ENCODE results near the gene TECTB.

TECTB gene

DNA sequence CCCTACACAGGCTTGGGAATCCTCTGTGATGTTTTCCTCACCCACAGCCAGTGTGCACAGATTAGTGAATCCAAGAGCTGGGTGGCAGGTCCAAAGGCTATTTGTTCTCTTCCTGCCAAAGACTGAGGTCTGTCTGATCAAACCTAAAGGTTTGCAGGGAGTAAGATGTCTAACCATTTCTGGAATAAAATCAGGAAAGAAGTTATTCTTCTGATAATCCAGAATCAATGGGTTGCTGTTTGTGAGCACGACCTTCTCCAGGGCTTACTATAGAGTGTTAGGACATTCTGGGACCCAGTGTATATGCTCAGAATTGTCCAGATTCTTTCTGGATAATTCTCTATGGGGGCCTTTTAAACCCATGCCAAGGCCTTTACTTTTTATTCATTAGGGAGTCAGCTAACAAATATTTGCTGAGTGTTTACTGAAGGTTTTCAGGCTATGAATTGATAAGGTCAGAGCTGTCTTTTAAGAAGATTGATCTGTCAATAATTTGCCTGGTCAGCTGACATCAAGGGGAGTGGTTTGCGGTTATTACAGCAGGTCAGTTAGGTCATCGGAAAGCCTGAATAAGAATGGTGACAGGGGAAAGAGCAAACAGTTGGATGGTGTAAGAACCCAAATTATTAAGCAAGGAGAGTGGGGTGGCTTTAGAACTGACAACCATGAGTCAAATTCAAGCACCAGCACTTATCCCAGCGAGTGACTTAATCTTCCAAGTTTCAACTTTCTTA, 7.5 kb upstream of the TECTB start:
- DNase-seq: no peak

DNA sequence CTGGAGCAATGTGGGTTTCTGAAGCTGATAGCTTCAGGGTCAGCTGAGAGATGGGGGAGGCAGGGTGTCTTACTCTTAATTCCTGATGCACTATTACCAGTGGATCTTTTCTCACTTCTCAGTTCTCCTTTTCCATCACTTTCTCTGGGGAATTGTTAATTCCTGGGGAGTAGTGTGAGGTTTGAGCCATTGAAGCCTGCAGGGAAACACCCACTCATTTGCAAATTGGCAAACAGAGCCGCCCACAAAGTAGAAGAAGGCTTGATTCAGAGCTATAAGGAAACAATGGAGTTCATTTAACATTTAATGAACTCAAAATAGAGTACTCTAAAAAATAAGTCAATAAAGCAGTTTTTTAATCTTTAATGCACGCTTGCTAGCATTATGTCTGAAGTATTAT, 4.3 kb upstream of the TECTB start:
- DNase-seq: no peak

DNA sequence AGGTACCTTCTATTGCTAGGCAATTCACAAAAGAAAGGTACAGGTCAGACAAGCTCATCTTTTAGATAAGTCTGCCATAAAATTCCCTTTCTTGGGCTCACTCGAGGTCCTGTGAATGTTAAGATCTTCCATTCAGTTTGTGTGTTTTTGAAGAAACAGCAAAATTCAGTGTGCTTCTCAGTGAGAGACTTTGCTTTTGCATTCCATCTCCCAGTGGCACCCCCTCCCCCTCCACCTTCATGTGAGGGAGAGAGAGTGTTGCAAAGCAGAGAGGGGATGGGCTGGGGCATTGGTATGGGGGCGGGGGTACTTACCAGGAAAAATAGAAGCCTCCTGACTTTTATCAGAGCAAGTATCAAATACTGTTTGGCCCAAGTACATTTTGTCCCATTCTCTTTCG, 3.8 kb upstream of the TECTB start:
- peak; percentile 35 for DNase-seq

DNA sequence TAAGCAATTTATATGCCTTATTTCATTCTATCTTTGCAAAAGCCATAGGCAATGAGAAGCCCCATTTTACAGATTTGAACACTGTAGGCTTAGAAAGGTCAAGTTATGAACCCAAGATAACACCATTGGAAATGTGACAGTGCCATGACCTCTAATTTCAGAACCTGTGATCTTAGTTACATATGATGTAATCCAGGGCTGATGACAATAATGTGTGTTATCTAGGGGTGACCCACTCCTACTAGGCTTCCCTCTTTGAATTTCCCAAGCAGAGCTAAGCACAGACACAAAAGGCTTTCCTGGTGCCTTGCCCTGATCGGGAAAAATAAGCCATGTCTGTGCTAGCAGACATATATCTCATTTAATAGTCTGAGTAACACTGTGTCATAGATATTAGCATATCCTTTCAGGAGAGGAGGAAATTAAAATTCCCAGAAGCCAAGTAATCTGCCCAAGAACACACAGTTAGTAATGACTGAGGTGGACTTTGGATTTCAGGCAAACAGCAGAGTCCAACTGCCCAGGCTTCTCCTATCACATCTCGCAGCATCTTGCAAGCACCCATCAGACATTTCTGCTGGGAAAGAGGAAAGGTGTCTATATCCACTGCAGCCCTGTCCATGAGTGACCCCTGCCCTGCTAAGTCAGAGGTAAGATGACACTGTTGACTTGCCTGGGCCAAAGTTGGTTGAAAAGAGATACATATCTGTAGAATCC, 2.8 kb upstream of the TECTB start:
- DNase-seq: peak; percentile 43

DNA sequence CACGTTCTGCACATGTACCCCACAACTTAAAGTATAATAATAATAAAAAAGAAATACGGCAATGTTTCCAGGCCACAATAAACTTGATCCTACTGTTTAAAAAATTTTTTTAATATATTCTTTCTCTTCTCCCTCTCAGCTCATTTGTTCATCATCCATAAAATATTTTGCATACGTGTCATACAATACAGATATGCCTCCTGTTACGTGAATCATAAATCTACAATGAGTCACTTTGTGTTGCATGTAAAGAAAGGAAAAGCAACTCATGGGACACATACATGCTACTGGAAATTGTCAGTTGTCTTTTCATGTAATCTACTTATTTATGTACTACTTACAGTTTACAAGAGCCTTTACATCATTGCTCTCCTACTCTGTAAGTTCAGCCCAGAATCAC, 1.1 kb upstream of the TECTB start:
- DNase-seq: peak; percentile 82

DNA sequence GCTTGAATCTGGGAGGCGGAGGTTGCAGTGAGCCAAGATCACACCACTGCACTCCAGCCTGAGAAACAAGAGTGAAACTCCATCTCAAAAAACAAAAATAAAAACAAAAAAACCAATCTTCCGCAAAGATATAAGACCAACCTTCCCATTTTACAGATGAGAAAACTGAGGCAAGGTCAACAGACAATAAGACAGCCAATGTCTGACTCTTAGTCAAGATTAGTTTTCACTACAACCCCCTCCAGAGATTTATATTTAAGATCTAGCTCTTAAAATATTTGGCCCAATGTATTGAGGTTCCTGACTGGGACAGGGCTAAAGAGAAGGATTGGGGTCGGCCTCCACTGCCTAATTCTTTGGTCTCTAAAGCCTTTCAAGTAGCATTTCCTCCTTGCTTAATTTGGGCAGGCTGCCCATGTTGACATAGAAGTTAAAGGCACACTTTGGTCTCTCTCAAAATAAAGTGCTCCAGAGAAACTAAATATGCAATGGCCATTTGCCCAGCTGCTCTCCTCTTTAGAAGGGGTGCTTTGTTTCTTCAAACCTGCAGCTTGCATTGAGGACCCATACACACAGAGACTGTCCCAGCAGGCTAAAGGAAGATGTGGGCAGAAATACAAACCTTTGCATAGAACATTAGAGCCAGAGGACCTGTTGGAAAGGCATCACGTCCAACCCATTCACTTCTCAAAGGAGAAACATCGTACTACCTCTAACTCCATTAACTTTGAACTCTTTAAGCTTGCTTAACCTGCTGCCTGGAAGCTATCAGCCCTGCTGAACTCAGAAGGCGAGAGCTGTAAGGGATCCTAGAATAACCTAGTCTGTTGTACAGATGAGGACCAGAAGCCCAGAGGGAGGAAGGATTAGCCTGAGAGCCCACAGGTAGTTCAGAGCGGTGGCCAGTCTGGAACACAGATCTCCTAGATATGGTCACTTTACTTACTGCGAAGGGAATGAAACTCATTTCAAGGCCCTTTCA, 3.9 kb downstream of the TECTB start:
- no peak for DNase-seq

DNA sequence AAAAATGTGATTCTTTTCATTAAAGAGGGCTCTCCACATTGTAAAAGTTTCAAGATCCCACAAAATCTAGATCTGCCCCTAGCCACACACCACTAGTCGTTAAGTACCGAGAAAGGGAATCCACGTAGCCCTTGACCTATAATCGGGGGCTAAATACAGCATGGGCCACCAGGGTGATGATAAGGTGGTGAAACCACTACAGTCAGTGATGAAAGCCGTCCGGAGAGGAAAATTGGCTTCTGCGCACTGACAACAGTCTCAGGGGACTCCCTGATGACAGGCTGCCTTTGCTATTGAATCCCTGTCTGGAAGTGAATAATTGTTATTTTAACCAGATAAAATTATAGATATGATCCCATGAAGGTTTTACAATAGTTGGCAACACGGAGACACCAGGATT, 4.6 kb downstream of the TECTB start:
- no peak for DNase-seq

DNA sequence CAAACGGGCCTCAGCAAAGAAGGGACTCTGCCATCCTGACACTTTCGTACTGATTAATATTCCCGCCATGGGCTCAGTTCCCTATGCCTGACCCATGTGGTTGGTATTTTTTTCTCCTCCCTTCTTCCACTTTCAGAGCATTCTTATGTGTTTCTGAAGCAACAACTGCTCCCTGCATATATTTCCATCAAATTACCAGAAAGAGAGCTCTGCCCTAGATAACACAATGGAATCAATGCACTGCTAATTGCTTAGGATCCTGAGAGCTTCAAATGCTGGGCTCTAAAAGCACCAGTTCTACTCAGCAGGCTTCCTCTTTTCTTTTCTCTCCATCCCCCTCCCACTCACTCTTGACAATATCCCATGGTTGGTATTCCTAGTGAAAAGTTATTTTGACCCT, 5.3 kb downstream of the TECTB start:
- DNase-seq: no peak

DNA sequence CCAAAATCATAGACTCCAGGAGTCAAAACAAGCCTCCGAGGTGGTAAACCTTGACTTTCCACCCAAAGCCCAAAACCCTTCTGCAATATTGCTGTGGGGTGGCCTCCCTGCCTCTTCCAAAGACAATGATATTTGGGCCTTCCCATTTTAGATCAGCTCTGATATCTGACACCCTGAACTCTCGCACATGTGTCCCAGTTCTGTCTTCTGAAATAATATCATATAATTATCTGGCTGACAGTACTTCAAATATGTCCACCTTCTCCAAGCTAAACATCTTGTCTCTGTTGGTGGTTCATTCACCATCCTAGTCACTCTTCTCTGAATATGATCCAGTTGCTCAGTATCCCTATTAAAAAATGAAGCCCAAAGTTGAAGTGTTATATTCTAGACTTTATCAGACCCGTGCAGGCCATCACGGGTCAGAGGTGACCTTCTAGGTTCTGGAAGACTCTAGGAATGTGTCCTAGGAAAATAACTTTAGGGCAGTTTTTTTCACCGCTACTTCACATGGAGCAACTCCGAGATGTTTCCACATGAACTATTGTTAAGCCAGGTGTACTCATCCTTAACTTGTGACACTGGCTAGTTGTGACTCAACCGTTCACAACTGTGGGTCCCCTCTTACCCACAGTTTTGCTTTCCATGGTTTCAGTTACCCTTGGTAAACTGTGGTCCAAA, 6.3 kb downstream of the TECTB start:
- DNase-seq: no peak

DNA sequence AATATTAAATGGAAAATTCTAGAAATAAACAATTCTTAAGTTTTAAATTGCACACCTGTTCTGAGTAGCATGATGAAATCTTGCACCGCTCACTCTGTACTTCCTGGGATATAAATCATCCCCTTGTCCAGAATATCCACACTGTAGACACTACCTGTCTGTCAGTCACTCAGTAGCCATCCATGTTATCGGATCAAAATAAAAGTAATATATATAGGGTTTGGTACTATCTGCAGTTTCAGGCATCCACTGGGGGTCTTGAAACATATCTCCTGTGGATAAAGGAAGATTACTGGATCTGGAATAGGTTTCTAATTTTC, 6.8 kb downstream of the TECTB start:
- DNase-seq: no peak

DNA sequence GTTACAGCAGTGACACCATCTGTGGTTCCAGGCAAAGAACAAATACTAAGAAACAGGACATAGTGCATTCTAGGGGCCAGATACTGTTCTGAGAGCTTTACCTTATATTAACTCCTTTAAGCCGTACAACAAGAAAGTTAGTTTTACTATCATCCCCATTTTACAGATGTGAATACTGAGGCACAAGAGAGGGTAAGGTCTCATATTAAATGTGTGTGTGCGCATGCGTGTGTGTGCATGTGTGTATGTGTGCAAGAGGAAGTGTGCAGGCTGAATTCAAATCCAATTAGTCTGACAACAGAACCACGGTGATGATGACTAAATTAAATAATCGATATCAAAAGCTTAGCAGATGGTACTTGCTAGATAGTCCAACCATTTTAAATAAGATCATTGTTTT, 11.0 kb downstream of the TECTB start:
- no peak for DNase-seq

DNA sequence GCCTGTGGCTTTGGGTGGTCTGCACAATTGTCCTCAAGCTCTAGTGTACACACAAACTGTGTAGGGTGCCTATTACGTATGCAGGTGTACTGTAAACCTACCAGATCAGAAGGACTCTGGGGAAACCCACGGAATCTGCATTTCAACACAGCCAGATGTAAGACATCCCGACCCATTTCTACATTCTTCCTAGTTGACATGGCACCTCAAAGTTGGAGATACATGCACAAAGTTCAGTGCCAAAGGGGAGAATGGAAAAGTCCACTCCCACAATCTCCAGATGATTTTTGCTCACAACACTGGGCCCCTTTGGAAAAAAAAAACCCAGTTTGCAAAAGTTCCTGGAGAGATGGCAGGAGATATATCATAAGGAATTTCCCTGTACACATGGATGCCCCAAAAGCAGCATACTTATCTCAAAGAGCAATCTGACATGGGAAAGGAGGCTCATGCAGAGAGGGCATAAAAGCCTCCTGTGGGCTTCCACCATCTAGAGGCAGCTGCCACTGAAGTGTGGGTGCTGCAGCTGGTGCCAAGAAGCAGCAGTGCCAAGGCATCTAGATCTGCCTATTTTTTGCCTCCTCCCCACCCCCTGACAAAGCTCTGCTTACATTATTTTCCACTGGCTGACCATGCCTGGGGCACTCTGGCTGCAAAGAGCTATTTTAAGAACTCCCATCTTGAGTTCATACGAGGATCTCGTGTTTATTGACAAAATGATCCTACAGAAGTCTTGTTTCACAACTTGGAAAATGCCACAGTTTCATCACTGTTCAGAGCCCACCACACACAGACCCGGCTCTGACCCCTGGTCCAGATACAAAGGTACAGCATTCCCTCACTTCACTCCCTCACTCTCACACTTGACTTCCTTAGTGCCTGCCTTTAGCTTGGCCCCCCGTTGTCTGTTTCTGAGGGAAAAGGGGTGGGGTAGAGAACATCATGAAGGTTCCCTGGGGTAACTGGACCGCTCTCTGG, 12.9 kb downstream of the TECTB start:
- DNase-seq: peak; percentile 29

DNA sequence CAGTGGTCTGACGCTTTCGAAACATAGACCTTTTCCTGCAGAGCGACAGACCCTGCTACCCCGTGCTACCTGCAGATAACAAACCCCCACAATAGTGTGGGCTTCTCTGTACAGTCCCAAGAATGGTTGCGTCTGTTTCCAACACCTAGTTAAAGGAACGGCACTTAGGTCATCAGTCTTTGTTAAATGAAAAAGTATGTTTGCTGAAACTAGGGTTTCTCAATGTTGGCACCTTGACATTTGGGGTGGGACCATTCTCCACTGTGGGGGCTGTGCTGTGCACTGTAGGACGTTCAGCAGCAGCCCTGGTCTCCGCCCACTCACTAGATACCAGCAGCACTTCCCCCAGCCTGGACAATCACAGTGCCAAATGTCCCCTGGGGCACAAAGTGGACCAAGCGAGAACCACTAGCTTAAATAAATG, 13.7 kb downstream of the TECTB start:
- DNase-seq: no peak

DNA sequence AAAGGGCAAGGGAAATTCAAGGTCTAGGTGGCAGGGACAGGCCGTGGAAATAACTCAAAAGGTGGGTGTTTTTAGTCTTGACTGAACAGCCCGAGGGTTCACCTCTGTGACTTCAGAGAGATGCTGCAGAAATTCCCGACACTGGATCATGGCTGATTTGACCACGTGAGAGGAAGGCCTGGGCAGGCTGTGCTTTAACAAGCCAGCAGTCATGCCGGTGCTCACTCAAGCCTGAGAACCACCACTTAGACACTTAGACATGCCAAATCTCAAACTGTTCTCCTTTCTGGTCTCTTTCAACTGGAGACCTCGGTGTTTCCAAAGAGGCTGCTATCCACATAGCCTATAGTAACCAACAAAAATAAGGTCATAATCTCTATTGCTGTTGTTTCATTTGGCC, 15.4 kb downstream of the TECTB start:
- DNase-seq: no peak

DNA sequence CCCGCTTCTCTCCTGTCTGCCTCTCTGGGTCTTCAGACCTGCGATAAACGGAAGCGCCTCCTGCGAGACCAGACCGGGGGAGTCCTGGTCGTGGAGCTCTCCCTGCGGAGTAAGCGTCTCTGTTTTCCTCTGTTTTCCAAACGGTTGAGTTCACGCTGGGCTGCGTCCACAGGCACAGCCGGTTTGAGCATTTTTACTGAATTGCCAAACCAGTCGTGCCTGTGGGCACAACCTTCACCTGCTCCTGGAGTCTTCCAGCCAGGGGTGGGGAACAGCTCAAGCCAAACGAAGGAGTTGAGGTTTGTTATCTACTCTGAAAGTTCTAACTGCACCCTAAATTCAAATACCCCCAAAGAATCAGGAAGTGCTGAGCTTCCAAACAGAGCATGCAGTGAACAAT, 16.3 kb downstream of the TECTB start:
- no peak for DNase-seq

DNA sequence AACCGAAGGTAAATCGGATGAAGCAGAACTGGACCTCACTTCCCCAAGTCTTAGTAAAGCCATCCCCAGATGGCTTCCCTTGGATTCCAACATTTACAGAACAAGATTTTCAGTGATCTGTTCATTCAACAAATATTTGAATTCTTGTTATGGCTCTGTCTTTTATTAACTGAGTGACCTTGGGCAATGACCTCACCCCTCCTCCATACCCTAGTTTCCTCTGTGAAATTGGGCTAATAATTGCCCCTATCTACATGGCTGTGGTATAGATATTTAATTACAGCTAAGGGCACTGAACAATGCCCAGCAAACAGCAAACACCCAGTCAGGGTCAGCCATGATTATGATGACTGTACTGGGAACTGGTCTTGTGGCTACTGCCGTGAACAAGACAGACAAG, 19.1 kb downstream of the TECTB start:
- no peak for DNase-seq

DNA sequence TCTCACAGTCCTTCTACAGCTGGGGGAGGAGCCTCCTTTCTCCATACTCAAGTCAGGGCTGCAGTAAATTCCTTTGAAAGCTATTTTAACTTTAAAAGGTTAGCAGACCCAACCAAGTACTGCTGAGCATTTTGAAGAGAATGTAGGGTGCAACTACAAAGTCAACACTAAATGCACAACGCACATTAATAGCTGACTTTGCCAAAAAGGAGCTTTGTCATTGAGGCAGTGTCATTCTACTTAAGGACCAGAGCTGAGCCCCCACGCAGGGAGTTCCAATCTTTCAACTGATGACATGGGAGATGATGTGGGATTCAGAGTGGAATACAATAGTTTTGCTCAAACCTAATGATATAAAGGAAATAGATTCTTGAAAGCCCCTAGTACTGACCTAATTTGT, 20.3 kb downstream of the TECTB start:
- no peak for DNase-seq

DNA sequence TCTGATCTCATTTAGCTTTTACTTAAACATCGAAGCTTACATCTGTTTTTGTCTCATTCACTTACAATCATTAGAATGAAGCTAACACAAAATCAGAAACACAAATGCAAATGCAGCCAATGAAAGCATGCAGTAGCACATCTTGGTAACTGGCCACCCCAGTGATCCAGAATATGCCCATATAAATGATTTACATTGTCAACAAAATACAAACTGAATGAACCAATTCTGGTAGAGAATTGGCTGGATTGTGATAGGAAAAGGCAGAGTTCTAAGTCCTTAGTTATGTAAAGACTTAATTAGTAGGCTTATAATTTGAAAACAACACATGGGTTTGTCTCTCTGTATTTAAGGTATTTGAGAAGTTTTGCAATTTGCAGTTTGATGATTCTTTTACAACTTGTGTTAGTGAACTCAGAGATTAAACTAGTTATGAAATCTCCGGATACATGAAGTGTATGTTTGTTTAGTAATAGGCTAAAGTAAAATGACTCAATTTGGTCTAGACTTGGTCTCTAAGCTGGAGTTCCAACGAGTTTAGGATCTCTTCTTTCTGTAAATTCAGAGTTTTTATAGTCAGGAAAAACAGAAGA, 21.2 kb downstream of the TECTB start:
- DNase-seq: peak; percentile 31

DNA sequence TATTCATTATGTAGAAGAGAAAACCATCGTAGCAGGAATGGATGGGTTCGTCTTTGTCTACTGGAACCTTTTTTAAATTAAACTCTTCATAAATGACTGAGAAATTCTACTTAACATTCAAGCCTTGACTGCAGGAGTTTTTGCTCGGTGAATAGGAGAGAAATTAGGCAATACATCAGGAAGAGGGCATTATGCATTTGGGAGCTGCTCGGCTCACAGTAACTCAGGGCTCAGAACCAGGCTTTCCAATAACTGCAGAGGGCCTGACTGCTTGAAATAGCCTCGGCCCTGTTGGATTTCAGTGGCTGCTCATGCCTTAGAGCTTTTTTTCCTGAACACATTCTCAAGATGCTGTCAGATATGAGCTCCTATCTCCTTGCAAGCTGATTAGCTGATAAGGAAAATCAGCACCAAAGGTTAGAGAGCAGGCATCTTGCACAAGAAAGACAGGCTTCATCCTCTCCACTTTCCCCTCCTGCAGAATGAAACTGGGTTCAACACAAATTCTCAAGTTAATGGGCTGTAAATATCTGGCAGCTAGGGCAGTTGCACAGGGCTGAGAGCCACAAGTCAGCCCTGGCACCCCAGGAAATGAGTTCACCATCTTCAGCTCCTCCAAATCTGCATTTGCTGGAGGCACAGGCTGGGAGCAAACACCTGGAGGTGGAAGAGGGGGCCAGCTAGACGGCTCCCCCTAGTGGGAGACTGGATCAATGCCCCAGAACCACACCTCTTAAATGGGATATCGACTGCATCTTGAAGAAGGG, 24.3 kb downstream of the TECTB start:
- peak; percentile 62 for DNase-seq

DNA sequence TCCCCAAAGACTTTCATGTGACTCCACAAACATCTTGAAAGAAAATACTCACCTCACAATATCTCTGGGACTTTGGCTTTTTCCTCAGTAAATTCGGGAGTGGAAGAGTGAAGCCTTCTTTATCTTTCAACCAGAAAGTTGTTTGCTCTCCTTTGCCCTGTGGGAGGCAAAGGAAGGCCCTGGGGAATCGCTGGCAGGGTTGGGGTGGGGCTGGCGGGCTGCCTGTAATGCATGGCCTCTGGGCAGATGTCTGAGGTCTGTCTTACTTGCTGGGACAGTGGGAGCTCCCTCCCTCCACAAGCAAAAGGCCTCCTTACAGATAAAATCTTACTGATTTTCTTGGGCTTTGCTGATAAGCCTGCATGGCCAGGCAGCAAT, 24.9 kb downstream of the TECTB start:
- DNase-seq: no peak

DNA sequence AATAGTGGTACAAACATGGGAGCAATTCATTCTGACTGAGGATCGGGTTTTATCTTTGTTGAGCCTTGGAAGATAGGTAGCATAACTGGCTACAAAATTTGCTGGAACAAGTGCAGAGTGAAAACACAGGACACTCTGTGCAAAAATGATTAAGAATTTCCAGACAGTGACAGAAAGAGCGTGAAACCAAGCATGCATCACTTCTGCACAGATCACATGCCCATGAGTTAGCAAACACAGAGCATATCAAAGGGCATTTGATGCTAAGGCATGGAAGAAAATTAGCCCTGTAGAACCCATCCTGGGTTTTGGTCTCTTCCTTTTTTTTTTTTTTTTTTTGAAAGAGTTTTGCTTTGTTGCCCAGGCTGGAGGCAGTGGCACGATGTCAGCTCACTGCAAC, 28.3 kb downstream of the TECTB start:
- DNase-seq: no peak

Data from fibroblast of upper back skin (primary cell).